Measurements from ENCODE around the gene ZNRF2.

ZNRF2 gene

GRCh38 chr7:30382607-30383006 lies 98.2 kb downstream of the ZNRF2 start:
- peaks cover 6% of the 10 kb centered on the region for H3K36me3 Mint-ChIP-seq (ENCODE audit: low read depth)
- no peak overlapping the region for H3K27ac Mint-ChIP-seq
- no peak for DNase-seq (ENCODE audit: low spot score)
- H3K4me1 Mint-ChIP-seq (ENCODE audit: low read depth), result peaks cover 10% of the 10 kb centered on the region
- no peak overlapping the region for H3K4me3 Mint-ChIP-seq
- peaks cover 23% of the 10 kb centered on the region for H3K9me3 Mint-ChIP-seq
- no peaks in the 10 kb centered on the region for H3K27me3 Mint-ChIP-seq (ENCODE audit: low read depth)

GRCh38 chr7:30389791-30390190 lies 105.4 kb downstream of the ZNRF2 start:
- Mint-ChIP-seq H3K4me3 (no peak overlapping the region), H3K4me1 (ENCODE audit: low read depth) (peaks cover 10% of the 10 kb centered on the region), H3K27me3 (ENCODE audit: low read depth) (no peaks in the 10 kb centered on the region), H3K36me3 (ENCODE audit: low read depth) (no peaks in the 10 kb centered on the region), H3K27ac (no peak overlapping the region), H3K9me3 (no peaks in the 10 kb centered on the region)
- DNase-seq (ENCODE audit: low spot score), result no peak

GRCh38 chr7:30390736-30391636 lies 106.6 kb downstream of the ZNRF2 start:
- H3K9me3 Mint-ChIP-seq, result no peaks in the 10 kb centered on the region
- no peaks in the 10 kb centered on the region for H3K27me3 Mint-ChIP-seq (ENCODE audit: low read depth)
- DNase-seq (ENCODE audit: low spot score), result no peak
- H3K4me1 Mint-ChIP-seq (ENCODE audit: low read depth), result peaks cover 10% of the 10 kb centered on the region
- no peaks in the 10 kb centered on the region for H3K36me3 Mint-ChIP-seq (ENCODE audit: low read depth)
- H3K27ac Mint-ChIP-seq, result no peak overlapping the region
- H3K4me3 Mint-ChIP-seq, result no peak overlapping the region

- Mint-ChIP-seq H3K9me3 (no peaks in the 10 kb centered on the region), H3K4me1 (ENCODE audit: low read depth) (peaks cover 4% of the 10 kb centered on the region), H3K36me3 (ENCODE audit: low read depth) (no peaks in the 10 kb centered on the region), H3K27me3 (ENCODE audit: low read depth) (no peaks in the 10 kb centered on the region), H3K4me3 (no peak overlapping the region), H3K27ac (no peak overlapping the region)
- DNase-seq (ENCODE audit: low spot score), result no peak
Observed at GRCh38 chr7:30391806-30392205, 107.4 kb downstream of the ZNRF2 start.

GRCh38 chr7:30395676-30396075 lies 111.3 kb downstream of the ZNRF2 start:
- H3K9me3 Mint-ChIP-seq, result no peaks in the 10 kb centered on the region
- DNase-seq (ENCODE audit: low spot score), result no peak
- H3K27ac Mint-ChIP-seq, result no peak overlapping the region
- no peaks in the 10 kb centered on the region for H3K36me3 Mint-ChIP-seq (ENCODE audit: low read depth)
- H3K27me3 Mint-ChIP-seq (ENCODE audit: low read depth), result peaks cover 5% of the 10 kb centered on the region
- H3K4me3 Mint-ChIP-seq, result no peak overlapping the region
- H3K4me1 Mint-ChIP-seq (ENCODE audit: low read depth), result no peaks in the 10 kb centered on the region

GRCh38 chr7:30396389-30396788 lies 112.0 kb downstream of the ZNRF2 start:
- Mint-ChIP-seq H3K4me1 (ENCODE audit: low read depth) (no peaks in the 10 kb centered on the region), H3K36me3 (ENCODE audit: low read depth) (no peaks in the 10 kb centered on the region), H3K4me3 (no peak overlapping the region), H3K27ac (no peak overlapping the region), H3K27me3 (ENCODE audit: low read depth) (peaks cover 5% of the 10 kb centered on the region), H3K9me3 (no peaks in the 10 kb centered on the region)
- DNase-seq (ENCODE audit: low spot score), result no peak

GRCh38 chr7:30403477-30403876 lies 119.1 kb downstream of the ZNRF2 start:
- H3K4me1 Mint-ChIP-seq (ENCODE audit: low read depth), result peaks cover 7% of the 10 kb centered on the region
- peaks cover 4% of the 10 kb centered on the region for H3K36me3 Mint-ChIP-seq (ENCODE audit: low read depth)
- H3K27me3 Mint-ChIP-seq (ENCODE audit: low read depth), result peaks cover 5% of the 10 kb centered on the region
- no peak overlapping the region for H3K27ac Mint-ChIP-seq
- H3K9me3 Mint-ChIP-seq, result no peaks in the 10 kb centered on the region
- DNase-seq (ENCODE audit: low spot score), result no peak
- H3K4me3 Mint-ChIP-seq, result no peak overlapping the region

- no peak overlapping the region for H3K4me3 Mint-ChIP-seq
- H3K4me1 Mint-ChIP-seq (ENCODE audit: low read depth), result peaks cover 7% of the 10 kb centered on the region
- H3K27ac Mint-ChIP-seq, result no peak overlapping the region
- no peaks in the 10 kb centered on the region for H3K27me3 Mint-ChIP-seq (ENCODE audit: low read depth)
- H3K9me3 Mint-ChIP-seq, result no peaks in the 10 kb centered on the region
- DNase-seq (ENCODE audit: low spot score), result no peak
- peaks cover 4% of the 10 kb centered on the region for H3K36me3 Mint-ChIP-seq (ENCODE audit: low read depth)
Observed at GRCh38 chr7:30405179-30405578, 120.8 kb downstream of the ZNRF2 start.

GRCh38 chr7:30406664-30407425 lies 122.4 kb downstream of the ZNRF2 start:
- Mint-ChIP-seq H3K9me3 (no peaks in the 10 kb centered on the region), H3K27ac (no peak overlapping the region), H3K27me3 (ENCODE audit: low read depth) (no peaks in the 10 kb centered on the region), H3K4me3 (no peak overlapping the region), H3K4me1 (ENCODE audit: low read depth) (peaks cover 3% of the 10 kb centered on the region), H3K36me3 (ENCODE audit: low read depth) (peaks cover 4% of the 10 kb centered on the region)
- DNase-seq (ENCODE audit: low spot score), result no peak

- Mint-ChIP-seq H3K4me3 (no peak overlapping the region), H3K27me3 (ENCODE audit: low read depth) (no peaks in the 10 kb centered on the region), H3K27ac (no peak overlapping the region), H3K36me3 (ENCODE audit: low read depth) (no peaks in the 10 kb centered on the region), H3K9me3 (peaks cover 12% of the 10 kb centered on the region), H3K4me1 (ENCODE audit: low read depth) (no peaks in the 10 kb centered on the region)
- no peak for DNase-seq (ENCODE audit: low spot score)
Observed at GRCh38 chr7:30411173-30411572, 126.8 kb downstream of the ZNRF2 start.

GRCh38 chr7:30411897-30412296 lies 127.5 kb downstream of the ZNRF2 start:
- DNase-seq (ENCODE audit: low spot score), result no peak
- Mint-ChIP-seq H3K4me1 (ENCODE audit: low read depth) (no peaks in the 10 kb centered on the region), H3K27ac (no peak overlapping the region), H3K9me3 (peaks cover 12% of the 10 kb centered on the region), H3K4me3 (no peak overlapping the region), H3K27me3 (ENCODE audit: low read depth) (no peaks in the 10 kb centered on the region), H3K36me3 (ENCODE audit: low read depth) (no peaks in the 10 kb centered on the region)

- peaks cover 12% of the 10 kb centered on the region for H3K9me3 Mint-ChIP-seq
- no peak for DNase-seq (ENCODE audit: low spot score)
- no peaks in the 10 kb centered on the region for H3K27me3 Mint-ChIP-seq (ENCODE audit: low read depth)
Observed at GRCh38 chr7:30412782-30413504, 128.5 kb downstream of the ZNRF2 start.

GRCh38 chr7:30413864-30414263 lies 129.5 kb downstream of the ZNRF2 start:
- no peaks in the 10 kb centered on the region for H3K4me1 Mint-ChIP-seq (ENCODE audit: low read depth)
- H3K36me3 Mint-ChIP-seq (ENCODE audit: low read depth), result no peaks in the 10 kb centered on the region
- no peak overlapping the region for H3K4me3 Mint-ChIP-seq
- no peak overlapping the region for H3K27ac Mint-ChIP-seq
- H3K9me3 Mint-ChIP-seq, result peaks cover 12% of the 10 kb centered on the region
- no peaks in the 10 kb centered on the region for H3K27me3 Mint-ChIP-seq (ENCODE audit: low read depth)
- DNase-seq (ENCODE audit: low spot score), result no peak

More at GRCh38 chr7:30412782-30413504, 128.5 kb downstream of the ZNRF2 start:
- Mint-ChIP-seq H3K36me3 (ENCODE audit: low read depth) (no peaks in the 10 kb centered on the region), H3K4me3 (no peak overlapping the region), H3K4me1 (ENCODE audit: low read depth) (no peaks in the 10 kb centered on the region), H3K27ac (no peak overlapping the region)
